HG03469 (cell line): ENCODE results near the gene FAM117A.
A peak's percentile ranks its signal among the peaks of the same experiment; 100 is the strongest.

Source experiments
- ATAC-seq: cut with Tn5 transposase; IDR thresholded peaks from one replicate; pipeline ENCODE4 v1.9.1; 2021; ENCODE audit warnings: mild to moderate bottlenecking, moderate library complexity, moderate number of reproducible peaks; ENCODE audit not compliant: unreplicated experiment

The FAM117A gene

GRCh38 chr17:49763735-49764558, at the start of gene FAM117A:
Gene FAM117A (minus strand): TSS chr17:49764131. CDS start chr17:49764087, 44 bp downstream.
- peak; percentile 81 for ATAC-seq

GRCh38 chr17:49809056-49809455, 45.1 kb upstream of the FAM117A start:
- ATAC-seq, result no peak

GRCh38 chr17:49798738-49799137, 34.8 kb upstream of the FAM117A start:
- no peak for ATAC-seq

GRCh38 chr17:49798182-49798581, 34.3 kb upstream of the FAM117A start:
- no peak for ATAC-seq

- ATAC-seq, result no peak
Observed at GRCh38 chr17:49795372-49795771, 31.4 kb upstream of the FAM117A start.

GRCh38 chr17:49793309-49793708, 29.4 kb upstream of the FAM117A start:
- no peak for ATAC-seq

GRCh38 chr17:49789243-49789578, 25.3 kb upstream of the FAM117A start:
- no peak for ATAC-seq

- peak; percentile 61 for ATAC-seq
Observed at GRCh38 chr17:49788478-49789242, 24.7 kb upstream of the FAM117A start, which contains the start of gene KAT7. Gene KAT7 (plus strand): TSS chr17:49788681. CDS start chr17:49788835, 154 bp downstream.

GRCh38 chr17:49787884-49788477, 24.1 kb upstream of the FAM117A start:
- ATAC-seq, result no peak

- no peak for ATAC-seq
Observed at GRCh38 chr17:49784636-49785035, 20.7 kb upstream of the FAM117A start.

GRCh38 chr17:49783791-49784190, 19.9 kb upstream of the FAM117A start:
- ATAC-seq, result no peak

- no peak for ATAC-seq
Observed at GRCh38 chr17:49783071-49783715, 19.3 kb upstream of the FAM117A start.

- ATAC-seq, result no peak
Observed at GRCh38 chr17:49779739-49780231, 15.9 kb upstream of the FAM117A start.

GRCh38 chr17:49779156-49779738, 15.3 kb upstream of the FAM117A start:
- no peak for ATAC-seq

- ATAC-seq, result no peak
Observed at GRCh38 chr17:49777563-49777962, 13.6 kb upstream of the FAM117A start.

- ATAC-seq, result no peak
Observed at GRCh38 chr17:49776551-49777300, 12.8 kb upstream of the FAM117A start.

- no peak for ATAC-seq
Observed at GRCh38 chr17:49775546-49776260, 11.8 kb upstream of the FAM117A start.

- ATAC-seq, result no peak
Observed at GRCh38 chr17:49766918-49767530, 3.1 kb upstream of the FAM117A start.
